Activated B cell treated with CpG ODN at 0.5 μM for 24 hours (primary cell): ENCODE measurements around the gene STAT3. TPM values are rescaled to one million over a fixed set of nuclear protein-coding genes. Genes with fewer than 3 reads are reported as not detected.
"Not testable (repeated sequence)": the region's sequence is repeated elsewhere in the genome, so short reads cannot be mapped to it uniquely, and the experiment has no call there.

Experiments
- ATAC-seq: fragments of 200-7000 bp; cut with Tn5 transposase; one replicate; pipeline ENCODE4 v1.10.0; 2021; ENCODE audit warnings: low read depth, mild to moderate bottlenecking, moderate library complexity
- CTCF ChIA-PET: fragments of 350-600 bp; sonication (Branson Sonifier 250); formaldehyde crosslinking; loops from one replicate; lab custom pipeline; 2021; ENCODE audit warnings: antibody characterized with exemption; lab: Charles Lee
- POLR2A ChIA-PET: fragments of 350-600 bp; sonication (Branson Sonifier 250); formaldehyde crosslinking; loops from one replicate; lab custom pipeline; 2021; ENCODE audit warnings: antibody characterized with exemption; lab: Charles Lee
- DNase-seq: peaks from one replicate; pipeline ENCODE4 v3.0.0; 2022
- H3K27ac Mint-ChIP-seq: one replicate; pipeline ENCODE4 v1.8.0; 2020; ENCODE audit warnings: mixed read lengths
- H3K27me3 Mint-ChIP-seq: one replicate; pipeline ENCODE4 v1.8.0; 2021; ENCODE audit warnings: mixed read lengths
- H3K36me3 Mint-ChIP-seq: one replicate; pipeline ENCODE4 v1.8.0; 2021; ENCODE audit warnings: low read depth, mixed read lengths
- H3K4me1 Mint-ChIP-seq: one replicate; pipeline ENCODE4 v1.8.0; 2021; ENCODE audit warnings: mixed read lengths
- H3K4me3 Mint-ChIP-seq: one replicate; pipeline ENCODE4 v1.8.0; 2020; ENCODE audit warnings: mild to moderate bottlenecking, mixed read lengths
- H3K9me3 Mint-ChIP-seq: one replicate; pipeline ENCODE4 v1.8.0; 2020; ENCODE audit warnings: mixed read lengths
- intact Hi-C: fragments of 100-400 bp; cut with micrococcal nuclease; formaldehyde crosslinking; loops from one replicate; pipeline ENCODE4 v1.15.1; 2024
- total RNA-seq: library from RNA; stranded (reverse); gene quantifications from 2 replicates; pipeline ENCODE4 v1.2.3, GENCODE V29; 2022
- TF ChIP-seq, protein P1 (sequence below): fragments of 200-600 bp; IDR thresholded peaks from one replicate; pipeline ENCODE4 v1.8.0; 2022; ENCODE audit warnings: antibody characterized with exemption, mild to moderate bottlenecking

STAT3 gene
- total RNA-seq, 1 donor from 2014 or later, result 233 TPM

DNA sequence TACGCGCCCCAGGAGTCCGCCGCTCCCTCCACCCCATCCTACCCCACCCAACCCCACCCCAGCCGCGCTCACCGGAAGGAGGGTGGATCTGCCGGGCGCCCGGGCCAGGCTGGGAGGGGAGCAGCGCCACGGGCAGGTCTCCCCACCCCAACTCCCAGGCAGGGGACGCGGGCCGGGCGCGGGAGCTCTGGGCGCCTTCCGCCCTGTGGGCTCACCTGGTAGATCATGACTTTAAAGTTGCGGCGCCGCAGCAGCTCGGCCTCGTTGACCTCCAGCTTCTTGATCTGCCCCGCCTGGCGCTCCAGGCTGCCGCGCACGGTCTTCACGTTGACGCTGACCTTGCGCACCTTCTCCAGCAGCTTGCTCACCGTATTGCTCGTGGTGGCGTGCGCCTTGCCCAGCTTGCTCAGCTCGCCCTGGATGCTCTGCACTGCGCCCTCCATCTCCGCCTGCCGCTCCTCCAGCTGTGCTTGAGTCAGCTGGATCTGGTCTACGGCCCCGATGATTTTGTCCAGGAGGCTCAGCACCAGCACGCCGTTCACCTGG is 34.2 kb upstream of the STAT3 start:
- H3K27ac Mint-ChIP-seq, result no peak overlapping the region
- TF ChIP-seq, protein P1, sequence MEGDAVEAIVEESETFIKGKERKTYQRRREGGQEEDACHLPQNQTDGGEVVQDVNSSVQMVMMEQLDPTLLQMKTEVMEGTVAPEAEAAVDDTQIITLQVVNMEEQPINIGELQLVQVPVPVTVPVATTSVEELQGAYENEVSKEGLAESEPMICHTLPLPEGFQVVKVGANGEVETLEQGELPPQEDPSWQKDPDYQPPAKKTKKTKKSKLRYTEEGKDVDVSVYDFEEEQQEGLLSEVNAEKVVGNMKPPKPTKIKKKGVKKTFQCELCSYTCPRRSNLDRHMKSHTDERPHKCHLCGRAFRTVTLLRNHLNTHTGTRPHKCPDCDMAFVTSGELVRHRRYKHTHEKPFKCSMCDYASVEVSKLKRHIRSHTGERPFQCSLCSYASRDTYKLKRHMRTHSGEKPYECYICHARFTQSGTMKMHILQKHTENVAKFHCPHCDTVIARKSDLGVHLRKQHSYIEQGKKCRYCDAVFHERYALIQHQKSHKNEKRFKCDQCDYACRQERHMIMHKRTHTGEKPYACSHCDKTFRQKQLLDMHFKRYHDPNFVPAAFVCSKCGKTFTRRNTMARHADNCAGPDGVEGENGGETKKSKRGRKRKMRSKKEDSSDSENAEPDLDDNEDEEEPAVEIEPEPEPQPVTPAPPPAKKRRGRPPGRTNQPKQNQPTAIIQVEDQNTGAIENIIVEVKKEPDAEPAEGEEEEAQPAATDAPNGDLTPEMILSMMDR, result no peak
- H3K4me3 Mint-ChIP-seq, result peak overlapping the region; percentile 86
- DNase-seq (peak; percentile 36), ATAC-seq (peak; percentile 53)
- no peaks in the 10 kb centered on the region for H3K36me3 Mint-ChIP-seq
- CTCF ChIA-PET, result interaction anchor here (1.4 to 1.7 kb wide), 2 partner anchors 16 to 97 kb away, joined by 6 read pairs; no protein-coding TSS in a partner anchor
- peaks cover 17% of the 10 kb centered on the region for H3K4me1 Mint-ChIP-seq
- H3K9me3 Mint-ChIP-seq, result no peaks in the 10 kb centered on the region
- intact Hi-C loops, result no loop called here
- peaks cover 35% of the 10 kb centered on the region for H3K27me3 Mint-ChIP-seq
- POLR2A ChIA-PET, result interaction anchor here (0.6 to 1.6 kb wide), 6 partner anchors 16 to 728 kb away, joined by 3 to 12 read pairs (median 4); partner anchors contain the start of gene STAT3

DNA sequence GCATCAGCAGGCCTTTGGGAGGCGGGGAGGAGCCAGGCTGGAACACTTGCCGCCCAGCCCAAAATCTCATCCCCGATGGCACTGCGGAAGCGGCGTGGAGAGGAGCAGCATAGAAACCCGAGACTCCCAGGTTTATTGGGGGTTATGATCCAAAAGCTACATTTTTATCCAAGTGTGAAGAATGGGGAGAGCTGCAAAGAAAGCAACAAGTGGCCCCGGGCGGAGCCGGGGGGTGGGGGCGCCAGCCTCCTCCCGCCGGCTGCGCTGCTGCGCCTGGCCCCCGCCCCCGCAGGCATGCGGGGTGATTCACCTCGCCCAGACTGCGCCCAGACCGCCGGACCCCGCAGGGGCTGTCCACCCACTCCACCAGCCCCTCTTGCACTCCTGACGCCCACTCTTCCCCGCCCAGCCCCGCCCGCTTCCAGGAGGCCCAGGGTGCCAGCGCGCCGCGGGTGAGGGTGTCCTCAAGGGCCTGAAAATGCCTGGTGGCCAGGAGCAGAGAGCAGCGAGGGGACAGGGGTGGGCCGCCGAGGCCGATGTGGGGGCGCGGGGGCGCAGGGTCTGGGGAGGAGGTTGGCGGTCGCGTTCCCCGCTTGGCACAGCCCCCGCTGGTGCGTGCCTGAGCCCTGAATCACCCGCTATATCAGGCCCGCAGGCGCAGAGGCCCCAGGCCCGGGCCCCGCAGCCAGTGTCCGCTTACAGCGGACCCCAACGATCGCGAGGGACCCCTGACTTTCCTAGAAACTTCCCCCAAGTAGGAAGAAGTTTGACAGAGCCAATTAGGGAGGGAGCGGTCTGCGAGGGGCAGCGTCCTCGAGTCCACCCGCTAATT is 33.5 kb upstream of the STAT3 start:
- Mint-ChIP-seq H3K4me3 (peak overlapping the region; percentile 76), H3K27ac (no peak overlapping the region), H3K36me3 (no peaks in the 10 kb centered on the region), H3K27me3 (peaks cover 35% of the 10 kb centered on the region), H3K9me3 (no peaks in the 10 kb centered on the region), H3K4me1 (peaks cover 17% of the 10 kb centered on the region)
- ChIA-PET CTCF (interaction anchor here (1.7 kb wide), 1 partner anchor 16 kb away, joined by 6 read pairs; no protein-coding TSS in a partner anchor), POLR2A (interaction anchor here (1.2 to 1.6 kb wide), 2 partner anchors 16 to 33 kb away, joined by 4 read pairs; partner anchors contain the start of gene STAT3)
- intact Hi-C loops, result no loop called here
- ATAC-seq, result peak; percentile 38
- no peak for DNase-seq
- TF ChIP-seq, protein P1, result no peak

DNA sequence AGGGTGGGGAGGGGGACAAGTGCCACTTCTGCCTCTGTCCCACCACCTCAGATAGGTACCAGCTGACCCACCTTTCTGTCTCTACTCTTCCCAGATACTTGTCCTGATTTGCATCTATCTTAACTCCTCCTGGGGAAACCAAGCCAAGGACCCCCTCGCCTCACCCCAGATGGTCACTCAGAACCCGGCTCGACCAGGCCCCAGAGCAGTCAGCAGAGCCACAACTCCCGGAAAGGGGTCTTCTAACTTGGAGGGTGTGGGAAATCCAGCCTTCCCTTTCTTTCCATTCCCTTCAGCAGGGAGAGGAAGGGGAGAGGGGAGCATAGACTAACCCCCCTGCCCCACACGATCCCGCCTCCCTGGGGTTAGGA is 32.9 kb upstream of the STAT3 start:
- TF ChIP-seq, protein P1, result no peak
- peak overlapping the region; percentile 64 for H3K4me3 Mint-ChIP-seq
- intact Hi-C loops, result no loop called here
- CTCF ChIA-PET, result no interaction called here
- ATAC-seq (no peak), DNase-seq (no peak)
- POLR2A ChIA-PET, result no interaction called here
- no peak overlapping the region for H3K27ac Mint-ChIP-seq
- no peaks in the 10 kb centered on the region for H3K36me3 Mint-ChIP-seq
- peaks cover 32% of the 10 kb centered on the region for H3K27me3 Mint-ChIP-seq
- no peaks in the 10 kb centered on the region for H3K9me3 Mint-ChIP-seq
- H3K4me1 Mint-ChIP-seq, result peaks cover 17% of the 10 kb centered on the region

DNA sequence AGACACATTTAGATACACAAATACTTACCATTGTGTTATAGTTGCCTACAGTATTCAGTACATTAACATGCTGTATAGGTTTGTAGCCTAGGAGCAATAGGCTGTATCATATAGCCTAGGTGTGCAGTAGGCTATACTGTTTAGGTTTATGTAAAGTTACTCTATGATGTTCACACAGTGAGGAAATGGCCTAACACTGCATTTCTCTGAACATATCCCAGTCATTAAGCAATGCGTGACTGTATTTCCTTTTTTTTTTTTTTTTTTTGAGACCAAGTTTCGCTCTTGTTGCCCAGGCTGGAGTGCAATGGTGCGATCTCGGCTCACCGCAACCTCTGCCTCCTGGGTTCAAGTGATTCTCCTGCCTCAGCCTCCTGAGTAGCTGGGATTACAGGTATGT is 29.7 kb upstream of the STAT3 start:
- DNase-seq, H3K27ac Mint-ChIP-seq, CTCF ChIA-PET, POLR2A ChIA-PET, ATAC-seq, H3K9me3 Mint-ChIP-seq, H3K4me3 Mint-ChIP-seq, intact Hi-C loops, H3K36me3 Mint-ChIP-seq: not testable (repeated sequence)
- peaks cover 32% of the 10 kb centered on the region for H3K4me1 Mint-ChIP-seq
- H3K27me3 Mint-ChIP-seq, result peaks cover 20% of the 10 kb centered on the region

DNA sequence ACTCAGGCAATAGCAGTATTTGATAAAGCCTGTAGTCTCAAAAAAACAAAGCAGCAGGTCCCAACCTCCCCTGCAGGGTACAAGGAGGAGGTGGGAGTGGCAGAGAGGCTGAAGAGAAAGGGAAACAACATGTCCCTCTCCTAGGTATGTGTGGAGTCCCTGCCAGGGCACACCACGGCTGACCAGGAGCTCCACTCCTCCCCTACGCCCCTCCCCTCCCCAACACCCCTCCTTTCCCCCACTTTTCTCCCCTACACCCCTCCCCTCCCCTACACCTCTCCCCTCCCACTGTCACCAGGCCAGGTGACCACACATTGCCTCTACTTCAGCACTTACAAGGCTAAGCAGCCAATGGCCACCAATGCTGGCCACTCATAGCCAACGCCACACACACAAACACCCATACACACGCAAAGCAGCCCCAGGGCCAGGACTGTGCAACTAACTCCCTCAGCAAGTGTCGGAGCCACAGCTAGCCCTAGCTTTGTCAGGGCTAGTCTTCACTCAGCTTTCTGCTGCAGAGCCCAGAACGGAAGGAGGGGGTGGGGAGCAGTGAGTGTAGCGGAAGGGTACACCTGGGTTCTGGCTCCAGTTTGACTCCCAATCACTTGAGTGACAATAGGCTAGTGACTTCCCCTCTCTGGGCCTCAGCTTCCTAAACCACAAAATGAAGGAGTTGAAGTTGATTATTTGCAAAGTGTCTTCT is 26.6 kb upstream of the STAT3 start:
- H3K36me3 Mint-ChIP-seq, result no peaks in the 10 kb centered on the region
- no peaks in the 10 kb centered on the region for H3K9me3 Mint-ChIP-seq
- intact Hi-C loops, result no loop called here
- H3K27ac Mint-ChIP-seq, result no peak overlapping the region
- POLR2A ChIA-PET, result interaction anchor here (0.6 to 1.9 kb wide), 2 partner anchors 27 to 185 kb away, joined by 3 to 5 read pairs; partner anchors contain the start of gene STAT3
- peaks cover under 1% of the 10 kb centered on the region for H3K27me3 Mint-ChIP-seq
- ATAC-seq (peak; percentile 75), DNase-seq (no peak)
- CTCF ChIA-PET, result interaction anchor here (0.8 to 1.1 kb wide), 3 partner anchors 9 to 112 kb away, joined by 3 to 6 read pairs (median 3); no protein-coding TSS in a partner anchor
- TF ChIP-seq, protein P1, result no peak
- peaks cover 19% of the 10 kb centered on the region for H3K4me1 Mint-ChIP-seq
- H3K4me3 Mint-ChIP-seq, result peak overlapping the region; percentile 67
